ENCODE data around the gene CHMP1A. TPM values are rescaled to one million over a fixed set of nuclear protein-coding genes. Genes with fewer than 3 reads are reported as not detected.
"Not testable (repeated sequence)": the region's sequence is repeated elsewhere in the genome, so short reads cannot be mapped to it uniquely, and the experiment has no call there.

The CHMP1A gene
- total and polyA plus RNA-seq, 2 experiments from 2014 or later = 42.3 to 81.9 TPM

GRCh38 chr16:89672177-89672941 is 14.9 kb upstream of the CHMP1A start:
- ATAC-seq (no peak), DNase-seq (ENCODE audit: low spot score) (no peak)
- Mint-ChIP-seq H3K4me3 (no peak overlapping the region; the same call in 2 of the 3 replicates), H3K9me3 (peaks cover 41% of the 10 kb centered on the region), H3K4me1 (no peaks in the 10 kb centered on the region), H3K36me3 (ENCODE audit: low read depth) (peaks cover 39% of the 10 kb centered on the region), H3K27me3 (ENCODE audit: insufficient read depth, low read depth, poor library complexity) (peaks cover 3% of the 10 kb centered on the region), H3K27ac (no peak overlapping the region)
- no peak for TF ChIP-seq ZNF331 (CRISPR knock-in tag; IDR thresholded peaks at IDR 0.05; ENCODE audit: low read depth)
- no peak for TF ChIP-seq ZNF114 (CRISPR knock-in tag; IDR thresholded peaks at IDR 0.05)
- TF ChIP-seq, protein P1, sequence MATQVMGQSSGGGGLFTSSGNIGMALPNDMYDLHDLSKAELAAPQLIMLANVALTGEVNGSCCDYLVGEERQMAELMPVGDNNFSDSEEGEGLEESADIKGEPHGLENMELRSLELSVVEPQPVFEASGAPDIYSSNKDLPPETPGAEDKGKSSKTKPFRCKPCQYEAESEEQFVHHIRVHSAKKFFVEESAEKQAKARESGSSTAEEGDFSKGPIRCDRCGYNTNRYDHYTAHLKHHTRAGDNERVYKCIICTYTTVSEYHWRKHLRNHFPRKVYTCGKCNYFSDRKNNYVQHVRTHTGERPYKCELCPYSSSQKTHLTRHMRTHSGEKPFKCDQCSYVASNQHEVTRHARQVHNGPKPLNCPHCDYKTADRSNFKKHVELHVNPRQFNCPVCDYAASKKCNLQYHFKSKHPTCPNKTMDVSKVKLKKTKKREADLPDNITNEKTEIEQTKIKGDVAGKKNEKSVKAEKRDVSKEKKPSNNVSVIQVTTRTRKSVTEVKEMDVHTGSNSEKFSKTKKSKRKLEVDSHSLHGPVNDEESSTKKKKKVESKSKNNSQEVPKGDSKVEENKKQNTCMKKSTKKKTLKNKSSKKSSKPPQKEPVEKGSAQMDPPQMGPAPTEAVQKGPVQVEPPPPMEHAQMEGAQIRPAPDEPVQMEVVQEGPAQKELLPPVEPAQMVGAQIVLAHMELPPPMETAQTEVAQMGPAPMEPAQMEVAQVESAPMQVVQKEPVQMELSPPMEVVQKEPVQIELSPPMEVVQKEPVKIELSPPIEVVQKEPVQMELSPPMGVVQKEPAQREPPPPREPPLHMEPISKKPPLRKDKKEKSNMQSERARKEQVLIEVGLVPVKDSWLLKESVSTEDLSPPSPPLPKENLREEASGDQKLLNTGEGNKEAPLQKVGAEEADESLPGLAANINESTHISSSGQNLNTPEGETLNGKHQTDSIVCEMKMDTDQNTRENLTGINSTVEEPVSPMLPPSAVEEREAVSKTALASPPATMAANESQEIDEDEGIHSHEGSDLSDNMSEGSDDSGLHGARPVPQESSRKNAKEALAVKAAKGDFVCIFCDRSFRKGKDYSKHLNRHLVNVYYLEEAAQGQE (IDR thresholded peaks at IDR 0.05; ENCODE audit: unreplicated experiment) = no peak
- TF ChIP-seq EZH2phosphoT487 (IDR thresholded peaks at IDR 0.05; ENCODE audit: unreplicated experiment) = no peak
- TF ChIP-seq CTCF (conservative IDR thresholded peaks at IDR 0.05; ENCODE audit: low read depth in 2 of 2) = no peak
- TF ChIP-seq STAT1 (IDR thresholded peaks at IDR 0.05; ENCODE audit: unreplicated experiment) = no peak
- no peak for TF ChIP-seq JUNB (IDR thresholded peaks at IDR 0.05; ENCODE audit: unreplicated experiment)
- TF ChIP-seq NANOG (IDR thresholded peaks at IDR 0.05; ENCODE audit: borderline replicate concordance) = no peak
- TF ChIP-seq EZH2 (IDR thresholded peaks at IDR 0.05; ENCODE audit: low read depth, unreplicated experiment) = no peak
- no peak for TF ChIP-seq CREB1 (CRISPR knock-in tag; IDR thresholded peaks at IDR 0.05; ENCODE audit: low read depth)
- TF ChIP-seq POLR2AphosphoS5 (IDR thresholded peaks at IDR 0.05; ENCODE audit: low read depth) = no peak
- no peaks in the 10 kb centered on the region for H3K27me3 ChIP-seq (ENCODE audit: insufficient read depth)
- 0 out of 2 replicates have a peak, but pooled peaks cover 3% of the 10 kb centered on the region for H3K9me2 ChIP-seq (ENCODE audit: insufficient read depth)
- no peak overlapping the region for H3K27ac ChIP-seq (ENCODE audit: low read depth)
- H3K36me3 ChIP-seq (ENCODE audit: insufficient read depth) = peaks cover 9% of the 10 kb centered on the region
- H3K4me2 ChIP-seq = no peak overlapping the region
- H4K20me1 ChIP-seq (replicated peaks; ENCODE audit: insufficient read depth) = no peaks in the 10 kb centered on the region
- H3K79me2 ChIP-seq (replicated peaks; ENCODE audit: insufficient read depth) = no peaks in the 10 kb centered on the region
- H2AFZ ChIP-seq = no peak overlapping the region
- no peaks in the 10 kb centered on the region for H3K4me1 ChIP-seq (ENCODE audit: insufficient read depth)
- H3K4me3 ChIP-seq = no peak overlapping the region
- H3F3A ChIP-seq (replicated peaks; ENCODE audit: low read depth) = 0 out of 2 replicates have a peak, but pooled peaks cover 2% of the 10 kb centered on the region

DNA sequence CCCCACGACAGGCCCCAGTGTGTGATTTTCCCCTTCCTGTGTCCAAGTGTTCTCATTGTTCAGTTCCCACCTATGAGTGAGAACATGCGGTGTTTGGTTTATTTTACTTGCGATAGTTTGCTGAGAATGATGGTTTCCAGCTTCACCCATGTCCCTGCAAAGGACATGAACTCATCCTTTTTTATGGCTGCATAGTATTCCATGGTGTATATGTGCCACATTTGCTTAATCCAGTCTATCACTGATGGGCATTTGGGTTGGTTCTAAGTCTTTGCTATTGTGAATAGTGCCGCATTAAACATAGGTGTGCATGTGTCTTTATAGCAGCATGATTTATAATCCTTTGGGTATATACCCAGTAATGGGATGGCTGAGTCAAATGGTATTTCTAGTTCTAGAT is 14.1 kb upstream of the CHMP1A start:
- H3K79me2 ChIP-seq (replicated peaks; ENCODE audit: insufficient read depth); H3K27ac ChIP-seq (ENCODE audit: low read depth); H3K4me1 Mint-ChIP-seq; ATAC-seq; H3K36me3 ChIP-seq (ENCODE audit: insufficient read depth); H3K4me1 ChIP-seq (ENCODE audit: insufficient read depth); H2AFZ ChIP-seq; H3K27me3 Mint-ChIP-seq (ENCODE audit: insufficient read depth, low read depth, poor library complexity); H3K27ac Mint-ChIP-seq; H3F3A ChIP-seq (replicated peaks; ENCODE audit: low read depth); H3K9me2 ChIP-seq (ENCODE audit: insufficient read depth); H4K20me1 ChIP-seq (replicated peaks; ENCODE audit: insufficient read depth); H3K4me3 ChIP-seq; H3K4me3 Mint-ChIP-seq; H3K4me2 ChIP-seq; DNase-seq (ENCODE audit: low spot score); H3K27me3 ChIP-seq (ENCODE audit: insufficient read depth): not testable (repeated sequence)
- Mint-ChIP-seq H3K36me3 (ENCODE audit: low read depth) (peaks cover 44% of the 10 kb centered on the region), H3K9me3 (peaks cover 37% of the 10 kb centered on the region)

Measured in GM23338 (cell line).